Stomach (tissue), 9 donors: ENCODE data around the gene DAPK2. TPM values are rescaled to one million over a fixed set of nuclear protein-coding genes. Genes with fewer than 3 reads are reported as not detected.
A peak's percentile ranks its signal among the peaks of the same experiment; 100 is the strongest.

Source experiments
- DNase-seq, 2 donors: peaks; one replicate each; pipeline versions ENCODE4 v3.0.0 to v3.0.0-alpha.2; 2013 to 2019
- H3K27ac ChIP-seq, 5 donors: fragments of 200-600 bp in 4 of 5; sonication (generic) in 4 of 5; one replicate each; pipeline ENCODE4 v1.5.1; 2013 to 2019; ENCODE audit warnings: mild to moderate bottlenecking in 1 of 5, moderate library complexity in 1 of 5
- H3K27me3 ChIP-seq, 3 donors: fragments of 200-600 bp; sonication (generic); one replicate each; pipeline ENCODE4 v1.5.1; 2017 to 2019; ENCODE audit warnings: mixed run types in 1 of 3
- H3K36me3 ChIP-seq, 4 donors: fragments of 200-600 bp; sonication (generic); 1 replicate in 3 of 4; 2 replicates in 1 of 4; pipeline ENCODE4 v1.5.1; 2016 to 2019
- H3K4me1 ChIP-seq, 4 donors: fragments of 200-600 bp; sonication (generic); one replicate each; pipeline ENCODE4 v1.5.1; 2016 to 2019
- H3K4me3 ChIP-seq, 4 donors: fragments of 200-600 bp; sonication (generic) in 3 of 4; one replicate each; pipeline ENCODE4 v1.5.1; 2016 to 2019; ENCODE audit warnings: mild to moderate bottlenecking in 1 of 4
- H3K9me3 ChIP-seq, 4 donors: fragments of 200-600 bp; sonication (generic); one replicate each; pipeline ENCODE4 v1.5.1; 2016 to 2019
- EP300 ChIP-seq: sonication (generic); formaldehyde crosslinking; IDR thresholded peaks from one replicate; pipeline ENCODE4 v1.6.1; 2017; ENCODE audit warnings: antibody characterized with exemption
- POLR2A ChIP-seq, 4 donors: fragments of 450-650 bp; IDR thresholded peaks; one replicate each; pipeline ENCODE4 v1.6.1; 2016; ENCODE audit warnings: antibody characterized with exemption in 4 of 4, control low read depth in 2 of 4, mild to moderate bottlenecking in 1 of 4, moderate library complexity in 1 of 4
- POLR2AphosphoS5 ChIP-seq, 3 donors: sonication (generic); formaldehyde crosslinking; IDR thresholded peaks; one replicate each; pipeline ENCODE4 v1.6.1; 2016; ENCODE audit warnings: antibody characterized with exemption in 3 of 3
- WGBS, 5 donors: extraction: QIAGEN DNeasy Blood & Tissue Kit in 3 of 5; methylation state at CpG; one replicate each; pipeline versions ENCODE4 v1.1.5 to v1.1.7; 2013 to 2018; 5-methylcytosine and 5-hydroxymethylcytosine counted together
- intact Hi-C: fragments of 100-400 bp; cut with DNase I; formaldehyde crosslinking; loops from one replicate; pipeline ENCODE4 v1.15.1; 2023; ENCODE audit warnings: low total_unique reads
- polyA plus RNA-seq, 3 donors: library from polyadenylated mRNA; stranded (reverse); fragments of 200-250 nt; gene quantifications; one replicate each; pipeline ENCODE4 v1.2.3, GENCODE V29; 2013
- total RNA-seq, 5 donors: library from RNA; depleted of rRNA; stranded (reverse); fragments of >200 nt; gene quantifications; one replicate each; pipeline versions ENCODE4 v1.1.0 to v1.2.3, GENCODE V29; 2014 to 2016
- TF ChIP-seq, protein P1 (sequence below), 7 experiments: fragments of 450-650 bp in 4 of 7; fragments of 200-600 bp in 3 of 7; sonication (generic) in 3 of 7; IDR thresholded peaks; one replicate each; pipeline ENCODE4 v1.5.1; 2016 to 2019; ENCODE audit warnings: antibody characterized with exemption in 7 of 7, control low read depth in 2 of 7, mild to moderate bottlenecking in 1 of 7
- donor health status: healthy with polysubstance abuse.
- donor health status: Bipolar disorder and iron deficiency.
- donor health status: healthy.

DAPK2 gene
- total and polyA plus RNA-seq, 8 donors = 5.2 to 178 (median 16.6) TPM

DNA sequence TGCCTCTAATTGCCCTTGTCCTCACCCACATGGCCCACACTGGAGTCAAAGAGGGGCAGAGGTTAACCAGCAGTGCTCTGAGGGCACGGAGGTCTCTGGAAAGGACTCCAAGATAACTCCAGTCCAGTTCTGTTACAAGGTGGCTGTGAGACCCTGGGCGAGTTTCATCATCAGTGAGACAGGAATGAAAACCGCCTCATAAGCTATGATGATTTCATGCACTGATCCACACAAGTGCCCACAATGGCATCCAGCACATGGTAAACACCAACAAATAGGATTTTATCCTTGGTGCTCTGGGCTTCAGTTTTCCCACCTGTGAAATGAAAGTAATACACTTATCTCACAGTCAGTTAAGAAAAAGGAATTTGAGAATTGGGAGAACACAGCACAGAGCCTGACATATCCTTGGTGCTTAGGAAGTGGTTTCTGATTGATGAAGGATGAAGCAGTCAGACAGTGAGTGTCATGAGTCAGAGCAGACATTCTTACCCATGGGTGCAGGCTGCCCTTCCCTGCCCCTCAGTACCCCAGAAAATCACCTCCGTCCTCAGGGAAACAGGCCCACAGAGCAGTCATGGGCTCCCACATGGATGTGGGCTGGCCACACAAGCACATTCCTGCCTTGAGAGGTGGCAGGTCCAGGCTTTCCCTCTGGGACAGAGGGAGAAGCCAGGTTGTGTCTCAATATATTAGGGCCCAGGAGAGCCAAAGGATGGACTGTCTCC, 48.4 kb downstream of the DAPK2 start:
- Histone ChIP-seq H3K9me3 (no peaks in the 10 kb centered on the region), H3K36me3 (no peaks in the 10 kb centered on the region), H3K27ac (no peak overlapping the region), H3K4me3 (no peak overlapping the region), H3K27me3 (no peaks in the 10 kb centered on the region), H3K4me1 (peaks cover 7 to 55% (median 15%) of the 10 kb centered on the region in 4 donors)
- WGBS, 5 donors = 89 to 96% (median 93%) methylated on average over 4 of the region's 4 CpGs
- intact Hi-C loops = no loop called here
- DNase-seq = no peak
- no peak for TF ChIP-seq POLR2AphosphoS5 (IDR thresholded peaks at IDR 0.05)
- no peak for TF ChIP-seq EP300
- no peak for TF ChIP-seq POLR2A (IDR thresholded peaks at IDR 0.05)
- TF ChIP-seq, protein P1, sequence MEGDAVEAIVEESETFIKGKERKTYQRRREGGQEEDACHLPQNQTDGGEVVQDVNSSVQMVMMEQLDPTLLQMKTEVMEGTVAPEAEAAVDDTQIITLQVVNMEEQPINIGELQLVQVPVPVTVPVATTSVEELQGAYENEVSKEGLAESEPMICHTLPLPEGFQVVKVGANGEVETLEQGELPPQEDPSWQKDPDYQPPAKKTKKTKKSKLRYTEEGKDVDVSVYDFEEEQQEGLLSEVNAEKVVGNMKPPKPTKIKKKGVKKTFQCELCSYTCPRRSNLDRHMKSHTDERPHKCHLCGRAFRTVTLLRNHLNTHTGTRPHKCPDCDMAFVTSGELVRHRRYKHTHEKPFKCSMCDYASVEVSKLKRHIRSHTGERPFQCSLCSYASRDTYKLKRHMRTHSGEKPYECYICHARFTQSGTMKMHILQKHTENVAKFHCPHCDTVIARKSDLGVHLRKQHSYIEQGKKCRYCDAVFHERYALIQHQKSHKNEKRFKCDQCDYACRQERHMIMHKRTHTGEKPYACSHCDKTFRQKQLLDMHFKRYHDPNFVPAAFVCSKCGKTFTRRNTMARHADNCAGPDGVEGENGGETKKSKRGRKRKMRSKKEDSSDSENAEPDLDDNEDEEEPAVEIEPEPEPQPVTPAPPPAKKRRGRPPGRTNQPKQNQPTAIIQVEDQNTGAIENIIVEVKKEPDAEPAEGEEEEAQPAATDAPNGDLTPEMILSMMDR (IDR thresholded peaks at IDR 0.05) = no peak

DNA sequence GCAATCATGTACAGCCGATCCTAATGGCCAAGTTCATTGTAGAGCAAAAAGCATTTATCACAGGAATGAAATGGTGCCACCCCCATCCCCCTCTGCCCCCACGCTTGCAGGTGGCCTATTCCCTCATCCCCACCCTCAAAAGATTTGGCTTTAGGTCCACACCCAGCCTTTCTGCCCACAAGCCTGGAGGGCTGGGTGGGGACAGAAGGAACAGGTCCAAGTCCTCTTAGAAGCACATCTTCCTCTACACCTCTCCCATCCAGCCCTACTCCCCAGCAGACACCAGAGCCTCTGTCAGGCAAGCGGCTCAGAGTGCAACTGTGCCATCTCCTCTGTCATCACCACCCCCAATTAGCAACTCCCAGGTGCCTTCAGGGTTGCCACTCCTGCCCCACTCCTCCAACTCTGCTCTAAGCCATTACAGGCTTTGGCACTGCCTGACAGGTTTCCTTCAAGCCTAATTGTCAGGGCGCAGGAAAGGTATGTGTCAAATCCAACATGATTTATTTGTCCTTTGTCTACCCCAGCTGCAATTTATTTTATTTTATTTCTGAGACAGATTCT, 49.4 kb downstream of the DAPK2 start:
- DNase-seq = no peak

DNA sequence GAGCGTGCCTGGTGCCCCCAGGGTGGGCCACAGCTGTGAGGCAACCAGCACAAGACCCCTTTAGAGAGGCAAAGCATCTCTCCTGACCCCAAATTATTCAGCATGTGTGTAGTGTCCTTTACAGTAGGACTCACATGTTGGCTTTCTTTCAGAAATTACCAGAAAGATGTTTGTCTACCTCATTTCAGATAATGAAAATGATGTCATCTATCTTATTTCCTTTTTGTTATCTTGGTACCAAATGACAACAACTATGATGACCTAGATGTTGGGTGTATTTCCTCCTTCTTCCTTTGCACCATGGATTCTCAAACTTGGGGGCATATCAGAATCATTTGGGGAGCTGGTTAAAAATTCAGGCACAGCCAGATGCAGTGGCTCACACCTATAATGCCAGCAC, 50.5 kb downstream of the DAPK2 start:
- no peak for DNase-seq
- Histone ChIP-seq H3K9me3 (no peaks in the 10 kb centered on the region), H3K4me3 (no peak overlapping the region), H3K27me3 (no peaks in the 10 kb centered on the region), H3K4me1 (peaks cover 11 to 75% (median 30%) of the 10 kb centered on the region in 4 donors), H3K27ac (no peak overlapping the region), H3K36me3 (no peaks in the 10 kb centered on the region)
- intact Hi-C loops = no loop called here
- WGBS, 5 donors = 94 to 100% (median 96%) methylated on average over 1 of the region's 1 CpG
- TF ChIP-seq EP300 (no peak), POLR2A (IDR thresholded peaks at IDR 0.05) (no peak), POLR2AphosphoS5 (IDR thresholded peaks at IDR 0.05) (no peak)
- TF ChIP-seq, protein P1 (IDR thresholded peaks at IDR 0.05) = no peak

More for the DNA sequence above, 49.4 kb downstream of the DAPK2 start:
- no peaks in the 10 kb centered on the region for H3K36me3 ChIP-seq
- no peak overlapping the region for H3K4me3 ChIP-seq
- intact Hi-C loops = no loop called here
- peaks cover 11 to 65% (median 22%) of the 10 kb centered on the region in 4 donors for H3K4me1 ChIP-seq
- H3K9me3 ChIP-seq = no peaks in the 10 kb centered on the region
- WGBS, 5 donors = 89 to 97% (median 95%) methylated on average over 4 of the region's 4 CpGs
- H3K27ac ChIP-seq = no peak overlapping the region
- TF ChIP-seq EP300 (no peak), POLR2A (IDR thresholded peaks at IDR 0.05) (no peak), POLR2AphosphoS5 (IDR thresholded peaks at IDR 0.05) (no peak)
- H3K27me3 ChIP-seq = no peaks in the 10 kb centered on the region

DNA sequence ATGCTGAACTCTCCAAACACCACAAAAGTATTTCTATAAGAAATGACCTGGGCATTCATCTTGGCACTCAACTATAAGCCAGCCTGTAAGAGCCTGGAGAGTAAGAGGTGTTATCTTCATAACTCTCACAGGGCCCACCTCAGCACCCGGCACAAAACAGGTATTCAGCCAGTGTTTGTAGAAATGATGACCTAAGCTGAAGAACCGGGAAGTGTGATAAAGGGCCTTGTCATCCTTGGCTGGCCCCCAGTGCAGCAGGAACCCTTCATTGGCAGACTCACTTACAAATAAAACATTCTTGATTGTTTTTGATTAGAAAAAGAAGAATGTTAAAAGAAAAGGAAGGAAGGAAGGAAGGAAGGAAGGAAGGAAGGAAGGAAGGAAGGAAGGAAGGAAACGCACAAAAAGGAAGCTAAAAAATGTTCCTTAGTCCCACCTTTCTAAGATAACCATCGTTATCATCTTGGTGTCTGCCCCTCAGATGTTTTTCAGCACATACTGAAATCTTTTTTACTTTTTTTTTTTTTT, 52.1 kb downstream of the DAPK2 start:
- H3K4me3 ChIP-seq = no peak overlapping the region
- H3K9me3 ChIP-seq = no peaks in the 10 kb centered on the region
- peak overlapping the region in 1 of 5 donors; percentile 1 for H3K27ac ChIP-seq
- DNase-seq = no peak
- TF ChIP-seq EP300 (no peak), POLR2A (IDR thresholded peaks at IDR 0.05) (no peak), POLR2AphosphoS5 (IDR thresholded peaks at IDR 0.05) (no peak)
- TF ChIP-seq, protein P1 (IDR thresholded peaks at IDR 0.05) = no peak
- WGBS, 5 donors = 51 to 57% (median 52%) methylated on average over 4 of the region's 4 CpGs
- no peaks in the 10 kb centered on the region for H3K27me3 ChIP-seq
- intact Hi-C loops = no loop called here
- no peaks in the 10 kb centered on the region for H3K36me3 ChIP-seq
- H3K4me1 ChIP-seq = peaks cover 4 to 62% (median 27%) of the 10 kb centered on the region in 4 donors
